Neuronal stem cell (in vitro differentiated cells): ENCODE results near the gene RAP1GAP2.

Experiments used
- DNase-seq: peaks from one replicate; pipeline ENCODE4 v3.0.0-alpha.2; 2013; ENCODE audit warnings: low spot score
- H2AFZ ChIP-seq: one replicate; pipeline ENCODE4 v1.6.1; 2013; ENCODE audit warnings: mild to moderate bottlenecking, low read length, inconsistent platforms
- H2AK5ac ChIP-seq: 2 replicates; pipeline ENCODE4 v1.6.1; 2013; ENCODE audit warnings: low read depth, mild to moderate bottlenecking, inconsistent platforms, low read length, moderate library complexity, mixed read lengths
- H2BK120ac ChIP-seq: 2 replicates; pipeline ENCODE4 v1.6.1; 2013; ENCODE audit warnings: low read depth, mild to moderate bottlenecking, inconsistent platforms, low read length, moderate library complexity, mixed read lengths
- H2BK12ac ChIP-seq: one replicate; pipeline ENCODE4 v1.6.1; 2013; ENCODE audit warnings: low read length, inconsistent platforms
- H2BK15ac ChIP-seq: 2 replicates; pipeline ENCODE4 v1.6.1; 2013; ENCODE audit warnings: mild to moderate bottlenecking, low read length, inconsistent platforms, mixed read lengths
- H2BK5ac ChIP-seq: one replicate; pipeline ENCODE4 v1.6.1; 2013; ENCODE audit warnings: inconsistent platforms, mild to moderate bottlenecking, low read length, moderate library complexity
- H3K14ac ChIP-seq: one replicate; pipeline ENCODE4 v1.6.1; 2013; ENCODE audit warnings: low read length, inconsistent platforms
- H3K18ac ChIP-seq: 2 replicates; pipeline ENCODE4 v1.6.1; 2013; ENCODE audit warnings: low read length, inconsistent platforms
- H3K23ac ChIP-seq: 2 replicates; pipeline ENCODE4 v1.6.1; 2013; ENCODE audit warnings: low read depth, mild to moderate bottlenecking, mixed read lengths, low read length, inconsistent platforms; ENCODE audit not compliant: poor library complexity
- H3K27ac ChIP-seq: replicated peaks from 3 replicates; pipeline ENCODE4 v1.5.1; 2013; ENCODE audit warnings: low read length, inconsistent platforms
- H3K27me3 ChIP-seq, 3 experiments: 2 replicates each; pipeline ENCODE4 v1.6.1; 2013; ENCODE audit warnings: low read length in 3 of 3, mild to moderate bottlenecking in 2 of 3, inconsistent platforms in 1 of 3, low read depth in 1 of 3, mixed read lengths in 1 of 3, moderate library complexity in 1 of 3; ENCODE audit not compliant: control insufficient read depth in 3 of 3, insufficient read depth in 3 of 3
- H3K36me3 ChIP-seq, 2 donors: replicated peaks in 1 of 2; 2 replicates each; pipeline ENCODE4 v1.6.1; 2013; ENCODE audit warnings: low read length in 2 of 2; ENCODE audit not compliant: control insufficient read depth in 2 of 2, insufficient read depth in 2 of 2
- H3K4ac ChIP-seq: 2 replicates; pipeline ENCODE4 v1.6.1; 2013; ENCODE audit warnings: inconsistent platforms, mild to moderate bottlenecking, low read length, moderate library complexity
- H3K4me1 ChIP-seq, 2 donors: 1 replicate in 1 of 2; 2 replicates in 1 of 2; pipeline ENCODE4 v1.6.1; 2013; ENCODE audit warnings: low read length in 2 of 2, low read depth in 1 of 2; ENCODE audit not compliant: control insufficient read depth in 2 of 2, insufficient read depth in 1 of 2
- H3K4me2 ChIP-seq: one replicate; pipeline ENCODE4 v1.6.1; 2013; ENCODE audit warnings: mild to moderate bottlenecking, low read length, inconsistent platforms; ENCODE audit not compliant: insufficient read depth, poor library complexity, severe bottlenecking
- H3K4me3 ChIP-seq, 2 donors: 2 replicates each; pipeline ENCODE4 v1.5.1; 2013; ENCODE audit warnings: low read length in 2 of 2, mild to moderate bottlenecking in 2 of 2, inconsistent platforms in 1 of 2, moderate library complexity in 1 of 2
- H3K79me1 ChIP-seq: one replicate; pipeline ENCODE4 v1.6.1; 2013; ENCODE audit warnings: low read depth, mild to moderate bottlenecking, inconsistent platforms, low read length, moderate library complexity
- H3K9ac ChIP-seq: one replicate; pipeline ENCODE4 v1.6.1; 2013; ENCODE audit warnings: mild to moderate bottlenecking, low read depth, low read length, inconsistent platforms; ENCODE audit not compliant: poor library complexity
- H3K9me3 ChIP-seq, 2 donors: replicated peaks in 1 of 2; 2 replicates each; pipeline versions ENCODE3 to v1.6.1; 2013; ENCODE audit warnings: low read length in 2 of 2, mild to moderate bottlenecking in 2 of 2, inconsistent platforms in 1 of 2, low read depth in 1 of 2, mixed read lengths in 1 of 2, moderate library complexity in 1 of 2; ENCODE audit not compliant: control insufficient read depth in 2 of 2, insufficient read depth in 1 of 2
- H4K8ac ChIP-seq: one replicate; pipeline ENCODE4 v1.6.1; 2013; ENCODE audit warnings: low read depth, mild to moderate bottlenecking, inconsistent platforms, low read length, moderate library complexity
- H4K91ac ChIP-seq: one replicate; pipeline ENCODE4 v1.6.1; 2013; ENCODE audit warnings: low read length, low read depth, mild to moderate bottlenecking, inconsistent platforms; ENCODE audit not compliant: poor library complexity
- WGBS, 2 donors: extraction: QIAGEN DNeasy Blood & Tissue Kit; methylation state at CpG; one replicate each; pipeline ENCODE4 v1.1.7; 2013; ENCODE audit warnings: missing lambda C conversion rate in 2 of 2, mixed read lengths in 1 of 2; ENCODE audit not compliant: insufficient read length in 2 of 2, insufficient replicate concordance in 1 of 2; ENCODE audit errors: extremely low coverage in 2 of 2; 5-methylcytosine and 5-hydroxymethylcytosine counted together

Gene RAP1GAP2

DNA sequence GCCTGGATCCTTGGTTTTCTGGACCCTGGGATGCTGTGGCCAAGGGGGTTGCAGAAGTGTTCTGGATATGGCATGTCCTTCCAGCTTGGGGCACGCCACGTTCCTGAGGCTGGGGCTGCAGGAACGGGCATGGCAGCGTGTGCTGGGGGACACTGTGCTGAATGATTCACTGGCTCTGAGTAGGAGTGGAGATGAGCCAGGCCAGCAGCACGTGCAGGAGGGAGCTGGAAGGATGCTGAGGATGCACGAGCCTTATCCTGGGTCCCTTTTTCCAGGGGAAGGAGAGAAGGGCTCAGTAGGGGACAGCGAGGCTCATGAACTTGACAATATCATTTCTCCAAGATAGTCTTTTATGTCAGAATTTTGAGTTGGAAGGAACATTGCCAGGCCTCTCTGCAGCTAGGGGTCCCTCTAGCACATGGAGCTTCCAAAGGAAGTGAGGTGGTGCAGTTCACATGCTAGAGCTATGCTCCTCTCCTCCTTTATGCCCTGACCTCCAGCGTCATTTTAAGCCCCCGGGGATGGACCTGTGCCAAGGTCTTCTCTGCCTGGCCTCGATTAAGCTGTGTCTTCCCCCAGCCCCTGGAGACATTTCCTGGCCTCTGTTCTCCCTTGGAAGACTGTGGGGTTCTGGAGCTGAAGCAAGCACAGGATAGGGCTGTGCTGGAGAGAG, 141.2 kb downstream of the RAP1GAP2 start:
- no peak overlapping the region for H3K27ac ChIP-seq
- H2BK120ac ChIP-seq: no peak overlapping the region
- H2BK12ac ChIP-seq: no peak overlapping the region
- H3K4me3 ChIP-seq: no peak overlapping the region
- H3K79me1 ChIP-seq: no peaks in the 10 kb centered on the region
- no peaks in the 10 kb centered on the region for H3K36me3 ChIP-seq
- H3K9ac ChIP-seq: no peak overlapping the region
- H3K4ac ChIP-seq: no peak overlapping the region
- H3K4me1 ChIP-seq: peaks cover 5 to 16% of the 10 kb centered on the region in 2 donors
- peak overlapping the region; percentile 50 for H3K18ac ChIP-seq
- H3K27me3 ChIP-seq: no peaks in the 10 kb centered on the region
- no peak overlapping the region for H2AFZ ChIP-seq
- no peak overlapping the region for H4K8ac ChIP-seq
- no peak for DNase-seq
- peak overlapping the region; percentile 59 for H2AK5ac ChIP-seq
- no peak overlapping the region for H2BK5ac ChIP-seq
- H3K23ac ChIP-seq: peak overlapping the region; percentile 38
- no peak overlapping the region for H3K4me2 ChIP-seq
- peak overlapping the region; percentile 7 for H2BK15ac ChIP-seq
- no peaks in the 10 kb centered on the region for H3K9me3 ChIP-seq
- no CpG with 5 or more reads among the region's 10 CpGs for WGBS, 2 donors
- no peak overlapping the region for H4K91ac ChIP-seq
- H3K14ac ChIP-seq: peak overlapping the region; percentile 60

GRCh38 chr17:2939714-2940351, 143.6 kb downstream of the RAP1GAP2 start:
- Histone ChIP-seq H4K91ac (no peak overlapping the region), H3K18ac (peak overlapping the region; percentile 91), H2BK120ac (no peak overlapping the region), H2BK5ac (no peak overlapping the region), H3K4me2 (no peak overlapping the region), H2AFZ (peak overlapping the region; percentile 80), H3K36me3 (no peaks in the 10 kb centered on the region), H3K79me1 (no peaks in the 10 kb centered on the region), H3K23ac (peak overlapping the region; percentile 65), H3K4ac (peak overlapping the region; percentile 46), H3K9me3 (no peaks in the 10 kb centered on the region), H3K4me1 (peaks cover 5 to 13% of the 10 kb centered on the region in 2 donors), H3K9ac (no peak overlapping the region), H2AK5ac (peak overlapping the region; percentile 64), H2BK12ac (peak overlapping the region; percentile 66), H4K8ac (peak overlapping the region; percentile 25), H3K27ac (no peak overlapping the region), H3K4me3 (no peak overlapping the region), H2BK15ac (peak overlapping the region; percentile 53), H3K27me3 (no peaks in the 10 kb centered on the region), H3K14ac (no peak overlapping the region)
- no CpG with 5 or more reads among the region's 26 CpGs for WGBS, 2 donors
- DNase-seq: no peak

- H3K23ac ChIP-seq: no peak overlapping the region
- no peak overlapping the region for H4K8ac ChIP-seq
- H3K18ac ChIP-seq: peak overlapping the region; percentile 91
- peaks cover 5 to 13% of the 10 kb centered on the region in 2 donors for H3K4me1 ChIP-seq
- H3K27ac ChIP-seq: no peak overlapping the region
- no peaks in the 10 kb centered on the region for H3K79me1 ChIP-seq
- no peak overlapping the region for H3K4ac ChIP-seq
- no CpG with 5 or more reads among the region's 15 CpGs for WGBS, 2 donors
- H3K27me3 ChIP-seq: no peaks in the 10 kb centered on the region
- H3K36me3 ChIP-seq: no peaks in the 10 kb centered on the region
- H2AK5ac ChIP-seq: peak overlapping the region; percentile 68
- H2AFZ ChIP-seq: peak overlapping the region; percentile 80
- no peak overlapping the region for H3K4me2 ChIP-seq
- DNase-seq: no peak
- no peaks in the 10 kb centered on the region for H3K9me3 ChIP-seq
- peak overlapping the region; percentile 14 for H3K9ac ChIP-seq
- peak overlapping the region; percentile 53 for H2BK15ac ChIP-seq
- H2BK5ac ChIP-seq: peak overlapping the region; percentile 2
- no peak overlapping the region for H2BK12ac ChIP-seq
- no peak overlapping the region for H3K14ac ChIP-seq
- no peak overlapping the region for H2BK120ac ChIP-seq
- no peak overlapping the region for H4K91ac ChIP-seq
- H3K4me3 ChIP-seq: no peak overlapping the region
Measured at GRCh38 chr17:2940352-2940751, 144.1 kb downstream of the RAP1GAP2 start.

- Histone ChIP-seq H3K9me3 (no peaks in the 10 kb centered on the region), H2BK5ac (no peak overlapping the region), H2BK15ac (no peak overlapping the region), H3K18ac (no peak overlapping the region), H3K4ac (no peak overlapping the region), H3K4me2 (no peak overlapping the region), H2BK12ac (no peak overlapping the region), H3K4me1 (peaks cover 5 to 15% of the 10 kb centered on the region in 2 donors), H2AFZ (no peak overlapping the region), H3K36me3 (no peaks in the 10 kb centered on the region), H4K91ac (no peak overlapping the region), H4K8ac (no peak overlapping the region), H3K27me3 (no peaks in the 10 kb centered on the region), H3K27ac (no peak overlapping the region), H3K23ac (no peak overlapping the region), H2BK120ac (no peak overlapping the region), H3K4me3 (no peak overlapping the region), H2AK5ac (no peak overlapping the region), H3K79me1 (no peaks in the 10 kb centered on the region), H3K9ac (no peak overlapping the region), H3K14ac (no peak overlapping the region)
- no CpG with 5 or more reads among the region's 11 CpGs for WGBS, 2 donors
- DNase-seq: no peak
Measured at GRCh38 chr17:2943981-2944380, 147.7 kb downstream of the RAP1GAP2 start.
